CD4-positive, alpha-beta T cell treated with Interferon alpha-2 for 1 hour (primary cell): ENCODE results near the gene ZNF473.
"Not testable (repeated sequence)": the region's sequence is repeated elsewhere in the genome, so short reads cannot be mapped to it uniquely, and the experiment has no call there.

Experiments
- DNase-seq, 2 donors: peaks; one replicate each; pipeline ENCODE4 v3.0.0-alpha.2; 2020 to 2022

Gene ZNF473

GRCh38 chr19:50051228-50051895 is 25.6 kb downstream of the ZNF473 start:
- DNase-seq: not testable (repeated sequence)

GRCh38 chr19:50051964-50052363 is 26.2 kb downstream of the ZNF473 start:
- DNase-seq: no peak

GRCh38 chr19:50053119-50053518 is 27.3 kb downstream of the ZNF473 start:
- DNase-seq: no peak

- DNase-seq: no peak
Measured at GRCh38 chr19:50058425-50058824, 32.6 kb downstream of the ZNF473 start.

- DNase-seq: no peak
Measured at GRCh38 chr19:50059045-50059444, 33.2 kb downstream of the ZNF473 start.

- no peak for DNase-seq
Measured at GRCh38 chr19:50060107-50060506, 34.3 kb downstream of the ZNF473 start.

GRCh38 chr19:50061650-50062049 is 35.8 kb downstream of the ZNF473 start:
- DNase-seq: no peak

GRCh38 chr19:50065938-50066337 is 40.1 kb downstream of the ZNF473 start:
- no peak for DNase-seq

GRCh38 chr19:50067575-50067974 is 41.8 kb downstream of the ZNF473 start:
- DNase-seq: no peak

- DNase-seq: not testable (repeated sequence)
Measured at GRCh38 chr19:50068382-50068781, 42.6 kb downstream of the ZNF473 start.

- not testable (repeated sequence) for DNase-seq
Measured at GRCh38 chr19:50075076-50075475, 49.3 kb downstream of the ZNF473 start.

GRCh38 chr19:50075644-50076372 is 50.0 kb downstream of the ZNF473 start:
- not testable (repeated sequence) for DNase-seq

GRCh38 chr19:50076581-50077355 is 51.0 kb downstream of the ZNF473 start:
- DNase-seq: not testable (repeated sequence)

GRCh38 chr19:50079014-50079413 is 53.2 kb downstream of the ZNF473 start:
- not testable (repeated sequence) for DNase-seq

- DNase-seq: not testable (repeated sequence)
Measured at GRCh38 chr19:50084440-50084839, 58.6 kb downstream of the ZNF473 start.

GRCh38 chr19:50087153-50087552 is 61.3 kb downstream of the ZNF473 start:
- DNase-seq: not testable (repeated sequence)

- DNase-seq: peak; percentile 5 to 40
Measured at GRCh38 chr19:50090706-50091105, 64.9 kb downstream of the ZNF473 start.

- DNase-seq: not testable (repeated sequence)
Measured at GRCh38 chr19:50091786-50092185, 66.0 kb downstream of the ZNF473 start.

GRCh38 chr19:50092597-50092996 is 66.8 kb downstream of the ZNF473 start:
- not testable (repeated sequence) for DNase-seq

- not testable (repeated sequence) for DNase-seq
Measured at GRCh38 chr19:50097884-50098283, 72.1 kb downstream of the ZNF473 start.

- DNase-seq: peak in 1 of 2 donors; percentile 13
Measured at GRCh38 chr19:50098892-50099291, 73.1 kb downstream of the ZNF473 start.

- DNase-seq: not testable (repeated sequence)
Measured at GRCh38 chr19:50099696-50100095, 73.9 kb downstream of the ZNF473 start.

- DNase-seq: not testable (repeated sequence)
Measured at GRCh38 chr19:50100946-50101345, 75.1 kb downstream of the ZNF473 start.
